Thyroid gland (tissue), 4 donors: ENCODE data around the gene ITPR2.

Experiments used
- CTCF ChIP-seq, 6 experiments: fragments of 200-600 bp in 3 of 6; fragments of 450-650 bp in 3 of 6; sonication (generic) in 3 of 6; IDR thresholded peaks; one replicate each; pipeline ENCODE4 v1.5.1; 2016 to 2019; ENCODE audit warnings: antibody characterized with exemption in 6 of 6, mild to moderate bottlenecking in 2 of 6, inconsistent platforms in 1 of 6, moderate library complexity in 1 of 6
- POLR2A ChIP-seq, 2 donors: fragments of 450-650 bp; IDR thresholded peaks; one replicate each; pipeline ENCODE4 v1.6.1; 2017; ENCODE audit warnings: antibody characterized with exemption in 2 of 2, mild to moderate bottlenecking in 2 of 2, moderate library complexity in 1 of 2

- TF ChIP-seq POLR2A (IDR thresholded peaks at IDR 0.05) (no peak), CTCF (IDR thresholded peaks at IDR 0.05) (no peak)
Observed at GRCh38 chr12:26851031-26851809, 18.2 kb upstream of the ITPR2 start.
